HK-2 (cell line): Measurements from ENCODE around the gene TOGARAM2.
"Not testable (repeated sequence)": the region's sequence is repeated elsewhere in the genome, so short reads cannot be mapped to it uniquely, and the experiment has no call there.

ENCODE experiments used
- DNase-seq: peaks from one replicate; pipeline ENCODE4 v3.0.0-alpha.2; 2018; ENCODE audit not compliant: unreplicated experiment

TOGARAM2 gene

GRCh38 chr2:28977176-28977875, 3.8 kb upstream of the TOGARAM2 start:
- DNase-seq = no peak

DNA sequence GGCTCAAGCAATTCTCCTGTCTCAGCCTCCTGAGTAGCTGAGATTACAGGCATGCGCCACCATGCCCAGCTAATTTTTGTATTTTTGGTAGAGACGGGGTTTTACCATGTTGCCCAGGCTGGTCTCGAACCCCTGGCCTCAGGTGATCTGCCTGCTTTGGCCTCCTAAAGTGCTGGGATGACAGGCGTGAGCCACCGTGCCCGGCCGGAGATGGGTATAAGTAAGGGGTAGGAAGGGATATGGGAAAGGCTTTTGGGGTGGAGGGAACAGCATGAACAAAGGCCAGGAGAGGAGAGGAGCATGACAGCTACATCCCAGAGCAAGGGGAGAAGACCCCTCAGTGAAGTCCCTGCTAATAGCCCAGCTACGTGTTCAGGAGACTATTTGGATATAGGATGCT, 3.1 kb upstream of the TOGARAM2 start:
- DNase-seq = not testable (repeated sequence)

DNA sequence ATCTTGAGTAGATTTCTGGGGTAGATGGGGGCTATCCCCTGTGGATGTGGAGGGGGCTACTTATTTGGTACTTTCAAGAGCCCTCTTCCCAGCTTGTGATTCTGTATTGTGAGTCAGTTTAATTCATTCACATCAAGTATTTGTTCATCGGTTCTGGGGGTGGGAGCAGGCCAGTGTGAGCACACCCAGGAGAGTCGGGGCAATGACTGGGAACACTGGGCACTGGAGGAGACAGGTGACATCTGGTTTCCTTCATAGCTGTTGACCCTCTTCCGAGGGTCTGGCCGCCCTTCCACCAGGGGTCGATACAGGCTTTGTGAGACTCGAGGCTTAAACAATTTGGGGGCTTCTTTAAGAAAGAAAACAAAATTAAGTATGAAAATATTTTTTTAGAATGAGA, 2.5 kb upstream of the TOGARAM2 start:
- no peak for DNase-seq

DNA sequence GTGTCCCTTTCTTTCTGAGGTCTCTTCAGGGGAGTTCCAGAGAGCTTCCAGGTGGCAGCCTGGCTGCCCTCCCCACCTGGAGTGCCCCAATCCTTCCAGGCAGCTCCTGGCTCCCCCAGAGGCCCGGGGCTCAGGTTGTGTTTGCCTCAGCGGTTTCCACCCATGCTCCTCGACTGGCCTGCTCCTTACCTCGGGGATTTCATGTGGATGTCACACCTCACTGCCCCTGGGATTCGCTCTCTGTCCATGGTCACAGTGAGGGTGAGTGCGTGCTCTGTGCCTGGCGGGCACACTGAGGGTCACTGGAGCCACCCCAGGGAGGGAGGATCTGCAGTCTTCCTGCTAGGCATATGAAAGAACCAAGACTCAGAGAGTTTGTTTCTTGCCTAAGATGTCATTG, 2.1 kb upstream of the TOGARAM2 start:
- peak; percentile 17 for DNase-seq

- no peak for DNase-seq
These were observed 1.3 kb upstream of the TOGARAM2 start for GRCh38 chr2:28979576-28980366.

DNA sequence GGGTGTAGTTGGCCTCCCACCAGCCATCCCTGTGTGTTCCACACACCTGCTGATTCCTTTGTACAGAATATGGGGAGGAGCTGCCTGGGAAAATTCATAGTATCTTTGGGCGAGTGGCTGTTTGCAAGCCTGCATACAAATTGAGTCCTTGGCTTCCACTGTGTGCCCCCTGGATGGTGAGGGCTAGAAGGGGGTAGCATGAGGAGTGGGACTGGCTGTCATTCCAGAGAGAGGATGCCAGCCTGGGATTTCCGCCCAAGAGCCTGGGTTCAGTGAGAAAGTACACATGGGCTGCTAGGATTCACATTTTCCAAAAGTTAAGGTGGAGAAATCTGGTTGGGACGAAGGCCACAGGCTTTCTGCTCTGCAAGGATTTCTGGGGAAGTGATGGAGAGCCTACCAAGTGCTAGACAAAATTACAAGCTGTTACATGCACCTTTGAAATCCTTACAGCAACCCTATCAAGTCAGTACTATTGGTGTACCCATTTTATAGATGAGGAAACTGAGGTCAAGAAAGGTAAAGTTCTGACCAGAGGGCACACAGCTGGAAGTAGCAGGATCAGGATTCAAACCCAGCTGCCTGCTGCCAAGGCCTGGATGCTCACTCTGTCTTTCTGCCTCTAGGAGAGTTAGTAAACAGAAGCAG, 606 bp upstream of the TOGARAM2 start:
- no peak for DNase-seq

GRCh38 chr2:28981620-28982376, 700 bp downstream of the TOGARAM2 start:
- no peak for DNase-seq

DNA sequence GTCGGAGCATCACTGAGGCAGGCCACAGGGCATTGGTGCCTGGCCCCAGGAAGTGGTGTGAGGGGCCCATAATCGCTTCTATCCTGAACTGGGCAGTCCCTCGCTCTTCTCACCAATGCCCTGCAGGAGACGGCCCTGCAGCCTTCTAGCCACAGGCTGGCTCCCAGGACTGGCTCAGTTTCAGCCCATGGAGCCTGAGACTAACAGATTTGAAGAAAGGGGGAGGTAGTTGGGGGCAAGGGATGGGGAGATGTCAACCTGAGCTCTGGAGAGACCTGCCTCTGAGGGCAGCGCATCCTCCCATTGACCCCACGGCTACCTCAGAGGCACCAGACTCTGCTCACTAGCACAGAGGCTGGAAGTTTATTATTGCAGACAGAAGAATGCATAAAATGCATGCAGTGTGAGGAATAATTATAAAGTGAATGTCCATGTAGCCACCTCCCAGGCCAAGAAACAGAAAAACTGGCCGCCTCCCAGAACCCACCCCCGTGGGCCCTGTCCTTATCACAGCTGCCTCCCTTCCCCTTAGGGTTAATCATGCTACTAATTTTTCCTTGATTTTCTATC, 1.4 kb downstream of the TOGARAM2 start:
- no peak for DNase-seq

- DNase-seq = no peak
These were observed 5.3 kb downstream of the TOGARAM2 start for GRCh38 chr2:28986429-28986828.

- no peak for DNase-seq
These were observed 8.9 kb downstream of the TOGARAM2 start for GRCh38 chr2:28989973-28990372.

GRCh38 chr2:28990445-28990844, 9.3 kb downstream of the TOGARAM2 start:
- no peak for DNase-seq

GRCh38 chr2:28991021-28991420, 9.9 kb downstream of the TOGARAM2 start:
- DNase-seq = no peak

- no peak for DNase-seq
These were observed 10.4 kb downstream of the TOGARAM2 start for GRCh38 chr2:28991460-28991859.

DNA sequence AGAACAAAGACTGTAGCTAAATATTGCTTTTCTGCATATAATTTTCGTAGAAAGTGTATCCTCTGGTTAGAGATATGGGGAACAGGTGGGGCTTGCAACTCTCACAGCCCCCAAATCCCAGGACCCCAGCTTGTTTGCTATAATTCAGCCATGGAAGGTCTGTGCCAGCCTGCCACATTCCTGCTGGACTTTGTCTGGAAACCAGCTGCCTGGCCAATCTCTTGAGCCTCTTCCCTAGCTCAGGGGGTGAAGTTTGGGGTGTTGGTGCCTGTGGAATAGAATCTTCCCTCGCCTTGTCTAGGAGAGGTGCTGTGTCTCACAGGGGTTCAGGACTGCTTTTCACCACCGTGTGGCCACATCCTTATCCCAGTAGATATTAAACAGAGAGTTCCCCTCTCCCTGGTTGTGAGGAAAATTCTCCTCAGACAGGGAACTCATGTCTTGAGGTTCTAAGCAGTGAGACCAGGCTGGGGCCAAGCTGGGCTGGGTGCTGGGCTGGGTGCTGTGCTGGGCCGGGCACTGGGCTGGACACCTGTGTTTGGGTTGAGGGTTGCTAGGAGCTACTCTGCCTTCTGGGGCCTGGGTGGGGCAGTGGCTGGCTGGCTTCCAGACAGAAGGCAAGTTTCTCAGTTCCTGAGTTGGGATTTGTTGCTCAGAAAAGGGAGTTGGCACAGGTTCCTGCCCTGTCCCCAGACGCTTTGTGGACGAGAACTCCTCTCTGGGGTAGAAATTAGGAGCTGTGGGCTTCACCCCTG, 12.3 kb downstream of the TOGARAM2 start:
- DNase-seq = no peak

DNA sequence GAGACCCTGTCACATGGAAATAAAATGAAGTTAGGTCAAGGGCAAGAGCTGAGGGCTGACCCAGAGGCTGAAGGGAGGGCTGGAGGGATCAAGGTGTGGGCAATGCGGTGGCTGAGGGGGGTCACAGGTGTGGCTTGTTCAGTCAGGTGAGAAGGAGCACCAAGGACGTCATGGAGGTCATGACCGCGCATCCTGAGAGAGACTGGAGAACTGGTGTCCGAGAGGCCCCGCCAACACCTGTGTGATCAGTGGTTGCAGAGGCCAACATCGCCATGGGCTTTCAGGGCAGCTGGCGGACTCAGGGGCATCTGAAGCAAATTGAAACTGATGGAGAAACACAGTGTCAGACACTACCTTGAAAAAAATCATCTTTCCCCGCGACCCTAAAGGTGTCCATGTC, 13.0 kb downstream of the TOGARAM2 start:
- DNase-seq = no peak

GRCh38 chr2:28994679-28995078, 13.6 kb downstream of the TOGARAM2 start:
- no peak for DNase-seq

DNA sequence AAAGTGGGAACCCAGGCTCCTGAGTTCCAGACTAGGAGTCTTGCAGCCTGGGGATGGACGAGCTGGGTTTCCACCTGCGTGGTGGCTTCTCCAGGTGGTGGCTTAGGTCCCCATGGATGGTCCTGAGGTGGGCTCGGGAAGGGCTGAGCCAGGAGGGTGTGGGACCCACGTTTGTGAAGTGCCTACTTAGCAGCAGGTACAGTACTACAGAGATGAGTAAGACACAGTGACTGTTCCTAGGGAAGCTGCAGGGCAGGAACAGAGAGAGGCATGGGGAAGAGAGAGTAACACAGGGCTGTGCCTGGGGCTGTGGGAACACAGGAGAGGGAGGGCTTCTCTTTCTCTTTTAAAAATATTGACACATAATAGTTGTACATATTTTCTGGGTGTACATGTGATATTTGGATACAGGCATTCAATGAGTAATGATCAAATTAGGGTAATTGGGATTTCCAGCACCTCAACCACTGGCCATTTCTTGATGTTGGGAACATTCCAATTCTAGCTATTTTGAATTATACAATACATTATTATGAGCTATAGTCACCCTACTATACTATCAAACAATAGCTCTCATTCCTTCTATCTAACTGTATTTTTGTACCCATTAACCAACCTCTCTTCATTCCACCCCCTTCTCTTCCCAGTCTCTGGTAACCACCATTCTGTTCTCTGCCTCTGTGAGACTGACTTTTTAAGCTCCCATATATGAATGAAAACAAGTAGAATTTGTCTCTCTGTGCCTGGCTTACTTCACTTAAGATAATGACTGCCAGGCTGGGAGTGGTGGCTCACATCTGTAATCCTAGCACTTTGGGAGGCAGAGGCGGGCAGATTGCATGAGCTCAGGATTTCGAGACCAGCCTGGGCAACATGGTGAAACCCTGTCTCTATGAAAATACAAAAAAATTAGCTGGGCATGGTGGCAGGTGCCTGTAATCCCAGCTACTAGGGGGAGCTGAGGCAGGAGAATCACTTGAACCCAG, 15.0 kb downstream of the TOGARAM2 start:
- no peak for DNase-seq

DNA sequence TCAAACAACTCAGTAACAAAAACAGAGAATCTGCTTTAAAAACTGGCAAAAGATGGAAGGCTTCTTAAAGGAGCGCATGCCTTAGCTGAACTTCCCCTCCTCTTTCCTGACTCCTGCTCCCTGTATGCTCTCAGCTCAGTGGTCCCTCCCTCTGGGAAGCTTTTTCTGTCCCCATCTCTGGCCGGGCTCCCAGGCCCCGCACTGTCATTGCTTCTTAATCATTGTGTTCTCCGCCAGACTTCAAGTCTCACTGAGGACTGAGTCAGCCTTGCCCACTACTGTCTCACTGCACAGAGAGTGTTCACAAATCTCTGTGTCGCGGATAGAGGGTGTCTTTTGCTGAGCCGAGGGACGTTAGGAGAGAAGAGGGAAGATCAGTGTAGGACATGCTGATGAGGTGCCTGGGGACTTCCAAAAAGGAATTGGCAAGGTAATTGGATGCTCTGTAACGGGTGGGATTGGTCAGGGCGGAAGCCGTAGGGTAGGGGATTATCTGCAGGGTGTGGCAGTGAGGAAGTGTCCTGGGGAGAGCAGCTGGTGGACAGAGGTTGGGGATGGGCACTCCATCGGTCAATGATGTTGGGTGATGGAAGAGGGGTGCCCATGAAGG, 16.2 kb downstream of the TOGARAM2 start:
- no peak for DNase-seq
